Suprapubic skin (tissue), 3 donors: ENCODE measurements around the gene DRAM1.

Experiments used
- EP300 ChIP-seq: sonication (generic); formaldehyde crosslinking; IDR thresholded peaks from one replicate; pipeline ENCODE4 v1.6.1; 2017; ENCODE audit warnings: antibody characterized with exemption
- POLR2A ChIP-seq, 2 donors: fragments of 450-650 bp; IDR thresholded peaks; one replicate each; pipeline ENCODE4 v1.6.1; 2017; ENCODE audit warnings: antibody characterized with exemption in 2 of 2, mild to moderate bottlenecking in 2 of 2, moderate library complexity in 2 of 2
- TF ChIP-seq, protein P1 (sequence below), 2 donors: fragments of 200-600 bp in 1 of 2; fragments of 450-650 bp in 1 of 2; sonication (generic) in 1 of 2; IDR thresholded peaks; one replicate each; pipeline ENCODE4 v1.5.1; 2016 to 2019; ENCODE audit warnings: antibody characterized with exemption in 2 of 2, mild to moderate bottlenecking in 1 of 2, moderate library complexity in 1 of 2

DNA sequence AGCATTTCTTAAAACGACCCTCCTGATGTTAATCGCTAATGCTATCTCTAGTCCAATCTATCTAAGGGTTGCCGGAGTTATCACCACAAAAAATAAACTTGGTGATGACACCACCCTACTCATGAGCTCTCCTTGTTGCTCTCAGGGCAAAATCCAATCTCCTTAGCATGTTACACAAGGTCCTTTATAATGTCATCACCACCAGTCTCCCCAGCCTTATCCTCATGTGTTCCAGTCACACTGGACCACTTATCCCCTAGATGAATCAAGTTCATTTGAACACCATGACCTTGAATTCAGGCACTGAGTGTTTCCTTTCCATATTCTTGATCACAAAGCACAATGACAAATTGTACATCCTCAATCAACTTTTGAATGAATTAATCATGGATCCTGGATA, 19.0 kb upstream of the DRAM1 start:
- TF ChIP-seq, protein P1, sequence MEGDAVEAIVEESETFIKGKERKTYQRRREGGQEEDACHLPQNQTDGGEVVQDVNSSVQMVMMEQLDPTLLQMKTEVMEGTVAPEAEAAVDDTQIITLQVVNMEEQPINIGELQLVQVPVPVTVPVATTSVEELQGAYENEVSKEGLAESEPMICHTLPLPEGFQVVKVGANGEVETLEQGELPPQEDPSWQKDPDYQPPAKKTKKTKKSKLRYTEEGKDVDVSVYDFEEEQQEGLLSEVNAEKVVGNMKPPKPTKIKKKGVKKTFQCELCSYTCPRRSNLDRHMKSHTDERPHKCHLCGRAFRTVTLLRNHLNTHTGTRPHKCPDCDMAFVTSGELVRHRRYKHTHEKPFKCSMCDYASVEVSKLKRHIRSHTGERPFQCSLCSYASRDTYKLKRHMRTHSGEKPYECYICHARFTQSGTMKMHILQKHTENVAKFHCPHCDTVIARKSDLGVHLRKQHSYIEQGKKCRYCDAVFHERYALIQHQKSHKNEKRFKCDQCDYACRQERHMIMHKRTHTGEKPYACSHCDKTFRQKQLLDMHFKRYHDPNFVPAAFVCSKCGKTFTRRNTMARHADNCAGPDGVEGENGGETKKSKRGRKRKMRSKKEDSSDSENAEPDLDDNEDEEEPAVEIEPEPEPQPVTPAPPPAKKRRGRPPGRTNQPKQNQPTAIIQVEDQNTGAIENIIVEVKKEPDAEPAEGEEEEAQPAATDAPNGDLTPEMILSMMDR (IDR thresholded peaks at IDR 0.05): no peak
- no peak for TF ChIP-seq POLR2A (IDR thresholded peaks at IDR 0.05)
- TF ChIP-seq EP300: no peak
